HepG2 (cell line): ENCODE measurements around the gene SLC16A3. TPM values are rescaled to one million over a fixed set of nuclear protein-coding genes. Genes with fewer than 3 reads are reported as not detected.

Source experiments
- ADNP ChIP-seq: sonication (generic); formaldehyde crosslinking; IDR thresholded peaks from 2 replicates; pipeline ENCODE4 v1.4.0; 2020; ENCODE audit warnings: missing genetic modification reagents
- ARHGAP35 ChIP-seq: sonication (generic); formaldehyde crosslinking; IDR thresholded peaks from 2 replicates; pipeline ENCODE4 v1.9.0; 2022; ENCODE audit warnings: mild to moderate bottlenecking, inconsistent platforms, moderate library complexity, missing genetic modification reagents, borderline replicate concordance
- ERF ChIP-seq: IDR thresholded peaks from 2 replicates; pipeline ENCODE4 v1.6.1; 2018; ENCODE audit warnings: missing biosample characterization, missing genetic modification reagents
- FOXJ3 ChIP-seq: sonication (generic); formaldehyde crosslinking; IDR thresholded peaks from 2 replicates; pipeline ENCODE4 v1.4.0; 2020; ENCODE audit warnings: missing genetic modification reagents, mild to moderate bottlenecking, borderline replicate concordance
- FOXK1 ChIP-seq: sonication (generic); formaldehyde crosslinking; IDR thresholded peaks from 2 replicates; pipeline ENCODE4 v1.4.0; 2020; ENCODE audit warnings: low read depth, missing genetic modification reagents, borderline replicate concordance
- GABPB1 ChIP-seq: IDR thresholded peaks from 2 replicates; pipeline ENCODE4 v1.6.1; 2016; ENCODE audit warnings: mild to moderate bottlenecking, missing genetic modification reagents, moderate library complexity, missing compliant biosample characterization
- HOXA9 ChIP-seq: sonication (generic); formaldehyde crosslinking; IDR thresholded peaks from 2 replicates; pipeline ENCODE4 v1.8.1; 2022; ENCODE audit warnings: missing genetic modification reagents, mild to moderate bottlenecking, moderate library complexity, borderline replicate concordance
- NFE2L1 ChIP-seq: sonication (generic); formaldehyde crosslinking; IDR thresholded peaks from 2 replicates; pipeline ENCODE4 v1.4.0; 2020; ENCODE audit warnings: missing genetic modification reagents, mild to moderate bottlenecking, borderline replicate concordance
- ONECUT2 ChIP-seq: sonication (generic); formaldehyde crosslinking; IDR thresholded peaks from 2 replicates; pipeline ENCODE4 v1.4.0; 2020; ENCODE audit warnings: missing genetic modification reagents
- PRPF4 ChIP-seq: fragments of 200-400 bp; formaldehyde crosslinking; IDR thresholded peaks from 2 replicates; pipeline ENCODE4 v1.6.1; 2016; ENCODE audit warnings: low read length, low read depth; ENCODE audit not compliant: poor library complexity, severe bottlenecking
- RAD51 ChIP-seq: fragments of 450-650 bp; IDR thresholded peaks from 2 replicates; pipeline ENCODE4 v1.6.1; 2016; ENCODE audit warnings: borderline replicate concordance
- RBM22 ChIP-seq: fragments of 200-400 bp; formaldehyde crosslinking; optimal IDR thresholded peaks from 2 replicates; pipeline ENCODE3; 2017; ENCODE audit warnings: mild to moderate bottlenecking, low read length, moderate library complexity
- RFXANK ChIP-seq: IDR thresholded peaks from 2 replicates; pipeline ENCODE4 v1.6.1; 2016
- SKI ChIP-seq: fragments of 450-650 bp; IDR thresholded peaks from one replicate; pipeline ENCODE4 v1.6.1; 2018; ENCODE audit warnings: mild to moderate bottlenecking; ENCODE audit not compliant: partially characterized antibody
- ZNF124 ChIP-seq: sonication (generic); formaldehyde crosslinking; IDR thresholded peaks from 2 replicates; pipeline ENCODE4 v1.4.0; 2020; ENCODE audit warnings: missing genetic modification reagents
- ZNF550 ChIP-seq: sonication (generic); formaldehyde crosslinking; IDR thresholded peaks from 2 replicates; pipeline ENCODE4 v1.4.0; 2020; ENCODE audit warnings: mild to moderate bottlenecking, missing genetic modification reagents, borderline replicate concordance
- ZNF564 ChIP-seq: sonication (generic); formaldehyde crosslinking; IDR thresholded peaks from 2 replicates; pipeline ENCODE4 v1.8.1; 2023; ENCODE audit warnings: mild to moderate bottlenecking, missing genetic modification reagents
- ZNF598 ChIP-seq: sonication (generic); formaldehyde crosslinking; IDR thresholded peaks from 2 replicates; pipeline ENCODE4 v1.5.1; 2020; ENCODE audit warnings: mild to moderate bottlenecking, missing genetic modification reagents, borderline replicate concordance
- ZNF879 ChIP-seq: sonication (generic); formaldehyde crosslinking; IDR thresholded peaks from 2 replicates; pipeline ENCODE4 v1.8.1; 2023; ENCODE audit warnings: missing genetic modification reagents
- polyA plus RNA-seq, 8 experiments: library from polyadenylated mRNA; depleted of rRNA in 3 of 8; stranded (reverse) in 7 of 8; unstranded in 1 of 8; fragments of >200 nt; fragmentation: Illumina TruSeq in 4 of 8; extraction: Trizol in 4 of 8; gene quantifications; 2 replicates each; pipeline versions ENCODE4 v1.2.1 to v1.2.3, GENCODE V29; 2011 to 2016; ENCODE audit warnings: low read depth in 4 of 8, missing spikeins in 1 of 8, mixed read lengths in 1 of 8; ENCODE audit not compliant: insufficient read depth in 1 of 8
- total RNA-seq, 5 experiments: library from RNA; depleted of rRNA; stranded (reverse); fragments of >200 nt; fragmentation: Illumina TruSeq; extraction: Trizol; gene quantifications; 2 replicates each; pipeline ENCODE4 v1.2.3, GENCODE V29; 2016; ENCODE audit warnings: low read depth in 1 of 5
- TF ChIP-seq, protein P1 (sequence below): sonication (generic); formaldehyde crosslinking; IDR thresholded peaks from 2 replicates; pipeline ENCODE4 v1.4.0; 2020; ENCODE audit warnings: missing genetic modification reagents
- TF ChIP-seq, protein P2 (sequence below): sonication (generic); formaldehyde crosslinking; IDR thresholded peaks from 2 replicates; pipeline ENCODE4 v1.8.1; 2023; ENCODE audit warnings: missing genetic modification reagents, mild to moderate bottlenecking, borderline replicate concordance
- TF ChIP-seq, protein P3 (sequence below): sonication (generic); formaldehyde crosslinking; IDR thresholded peaks from 2 replicates; pipeline ENCODE4 v1.4.0; 2020; ENCODE audit warnings: mild to moderate bottlenecking, missing genetic modification reagents
- TF ChIP-seq, protein P4 (sequence below): sonication (generic); formaldehyde crosslinking; IDR thresholded peaks from 2 replicates; pipeline ENCODE4 v1.4.0; 2020; ENCODE audit warnings: missing genetic modification reagents
- TF ChIP-seq, protein P5 (sequence below): sonication (generic); formaldehyde crosslinking; IDR thresholded peaks from 2 replicates; pipeline ENCODE4 v1.9.0; 2021; ENCODE audit warnings: missing genetic modification reagents, mild to moderate bottlenecking, borderline replicate concordance

SLC16A3 gene
- total and polyA plus RNA-seq, 2 of the 13 experiments (the other 11 are each of a cell fraction or from before 2014, with no cell fraction given) = 242 to 349 TPM

DNA sequence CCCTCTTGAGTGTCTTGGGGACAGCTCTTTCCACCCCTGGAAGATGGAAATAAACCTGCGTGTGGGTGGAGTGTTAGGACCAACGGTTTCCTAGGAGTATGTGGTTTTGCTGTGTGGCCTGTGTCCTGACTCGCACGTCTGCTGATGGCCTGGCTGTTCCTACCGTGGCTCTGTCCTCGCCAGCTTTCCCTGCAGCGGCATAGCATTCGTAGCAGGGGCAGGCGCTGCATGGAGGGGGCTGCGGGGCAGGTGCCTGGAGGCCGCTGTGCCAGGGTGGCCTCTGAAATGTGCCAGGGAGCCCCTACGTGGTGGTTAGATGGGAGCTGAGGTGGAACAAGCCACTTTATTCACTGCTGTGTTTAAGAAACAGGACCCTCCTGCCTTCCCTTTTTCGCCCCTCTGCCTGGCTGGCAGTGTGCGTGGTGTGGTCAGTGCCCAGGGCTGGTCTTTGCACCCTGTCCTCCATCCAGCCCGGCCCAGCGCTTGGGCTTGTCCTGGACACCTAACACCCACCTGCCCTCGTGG is 10.6 kb downstream of the SLC16A3 start (continued):
- TF ChIP-seq SKI = no peak
- TF ChIP-seq ERF (CRISPR knock-in tag) = 0 out of 2 replicates have a peak, but pooled peaks have one; percentile 12
- TF ChIP-seq, protein P1, sequence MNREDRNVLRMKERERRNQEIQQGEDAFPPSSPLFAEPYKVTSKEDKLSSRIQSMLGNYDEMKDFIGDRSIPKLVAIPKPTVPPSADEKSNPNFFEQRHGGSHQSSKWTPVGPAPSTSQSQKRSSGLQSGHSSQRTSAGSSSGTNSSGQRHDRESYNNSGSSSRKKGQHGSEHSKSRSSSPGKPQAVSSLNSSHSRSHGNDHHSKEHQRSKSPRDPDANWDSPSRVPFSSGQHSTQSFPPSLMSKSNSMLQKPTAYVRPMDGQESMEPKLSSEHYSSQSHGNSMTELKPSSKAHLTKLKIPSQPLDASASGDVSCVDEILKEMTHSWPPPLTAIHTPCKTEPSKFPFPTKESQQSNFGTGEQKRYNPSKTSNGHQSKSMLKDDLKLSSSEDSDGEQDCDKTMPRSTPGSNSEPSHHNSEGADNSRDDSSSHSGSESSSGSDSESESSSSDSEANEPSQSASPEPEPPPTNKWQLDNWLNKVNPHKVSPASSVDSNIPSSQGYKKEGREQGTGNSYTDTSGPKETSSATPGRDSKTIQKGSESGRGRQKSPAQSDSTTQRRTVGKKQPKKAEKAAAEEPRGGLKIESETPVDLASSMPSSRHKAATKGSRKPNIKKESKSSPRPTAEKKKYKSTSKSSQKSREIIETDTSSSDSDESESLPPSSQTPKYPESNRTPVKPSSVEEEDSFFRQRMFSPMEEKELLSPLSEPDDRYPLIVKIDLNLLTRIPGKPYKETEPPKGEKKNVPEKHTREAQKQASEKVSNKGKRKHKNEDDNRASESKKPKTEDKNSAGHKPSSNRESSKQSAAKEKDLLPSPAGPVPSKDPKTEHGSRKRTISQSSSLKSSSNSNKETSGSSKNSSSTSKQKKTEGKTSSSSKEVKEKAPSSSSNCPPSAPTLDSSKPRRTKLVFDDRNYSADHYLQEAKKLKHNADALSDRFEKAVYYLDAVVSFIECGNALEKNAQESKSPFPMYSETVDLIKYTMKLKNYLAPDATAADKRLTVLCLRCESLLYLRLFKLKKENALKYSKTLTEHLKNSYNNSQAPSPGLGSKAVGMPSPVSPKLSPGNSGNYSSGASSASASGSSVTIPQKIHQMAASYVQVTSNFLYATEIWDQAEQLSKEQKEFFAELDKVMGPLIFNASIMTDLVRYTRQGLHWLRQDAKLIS (CRISPR knock-in tag) = peak; percentile 3; the same call in 1 of the 2 replicates
- no peak for TF ChIP-seq RFXANK (CRISPR knock-in tag)
- peak; percentile 12 for TF ChIP-seq PRPF4
- 0 out of 2 replicates have a peak, but pooled peaks have one; percentile 62 for TF ChIP-seq ARHGAP35 (CRISPR knock-in tag)
- no peak for TF ChIP-seq ADNP
- no peak for TF ChIP-seq ZNF564
- TF ChIP-seq ZNF124 = 0 out of 2 replicates have a peak, but pooled peaks have one; percentile 10
- TF ChIP-seq, protein P2, sequence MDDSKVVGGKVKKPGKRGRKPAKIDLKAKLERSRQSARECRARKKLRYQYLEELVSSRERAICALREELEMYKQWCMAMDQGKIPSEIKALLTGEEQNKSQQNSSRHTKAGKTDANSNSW (CRISPR knock-in tag) = no peak
- peak; percentile 65; the same call in 1 of the 2 replicates for TF ChIP-seq HOXA9 (CRISPR knock-in tag)
- TF ChIP-seq, protein P3, sequence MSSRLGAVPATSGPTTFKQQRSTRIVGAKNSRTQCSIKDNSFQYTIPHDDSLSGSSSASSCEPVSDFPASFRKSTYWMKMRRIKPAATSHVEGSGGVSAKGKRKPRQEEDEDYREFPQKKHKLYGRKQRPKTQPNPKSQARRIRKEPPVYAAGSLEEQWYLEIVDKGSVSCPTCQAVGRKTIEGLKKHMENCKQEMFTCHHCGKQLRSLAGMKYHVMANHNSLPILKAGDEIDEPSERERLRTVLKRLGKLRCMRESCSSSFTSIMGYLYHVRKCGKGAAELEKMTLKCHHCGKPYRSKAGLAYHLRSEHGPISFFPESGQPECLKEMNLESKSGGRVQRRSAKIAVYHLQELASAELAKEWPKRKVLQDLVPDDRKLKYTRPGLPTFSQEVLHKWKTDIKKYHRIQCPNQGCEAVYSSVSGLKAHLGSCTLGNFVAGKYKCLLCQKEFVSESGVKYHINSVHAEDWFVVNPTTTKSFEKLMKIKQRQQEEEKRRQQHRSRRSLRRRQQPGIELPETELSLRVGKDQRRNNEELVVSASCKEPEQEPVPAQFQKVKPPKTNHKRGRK (CRISPR knock-in tag) = peak; percentile 61; the same call in 1 of the 2 replicates
- no peak for TF ChIP-seq GABPB1
- TF ChIP-seq, protein P4, sequence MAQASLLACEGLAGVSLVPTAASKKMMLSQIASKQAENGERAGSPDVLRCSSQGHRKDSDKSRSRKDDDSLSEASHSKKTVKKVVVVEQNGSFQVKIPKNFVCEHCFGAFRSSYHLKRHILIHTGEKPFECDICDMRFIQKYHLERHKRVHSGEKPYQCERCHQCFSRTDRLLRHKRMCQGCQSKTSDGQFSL = no peak
- TF ChIP-seq ONECUT2 (CRISPR knock-in tag) = no peak
- TF ChIP-seq, protein P5, sequence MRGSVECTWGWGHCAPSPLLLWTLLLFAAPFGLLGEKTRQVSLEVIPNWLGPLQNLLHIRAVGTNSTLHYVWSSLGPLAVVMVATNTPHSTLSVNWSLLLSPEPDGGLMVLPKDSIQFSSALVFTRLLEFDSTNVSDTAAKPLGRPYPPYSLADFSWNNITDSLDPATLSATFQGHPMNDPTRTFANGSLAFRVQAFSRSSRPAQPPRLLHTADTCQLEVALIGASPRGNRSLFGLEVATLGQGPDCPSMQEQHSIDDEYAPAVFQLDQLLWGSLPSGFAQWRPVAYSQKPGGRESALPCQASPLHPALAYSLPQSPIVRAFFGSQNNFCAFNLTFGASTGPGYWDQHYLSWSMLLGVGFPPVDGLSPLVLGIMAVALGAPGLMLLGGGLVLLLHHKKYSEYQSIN = no peak
- TF ChIP-seq ZNF598 = no peak
- TF ChIP-seq RBM22 = peak; percentile 69
- TF ChIP-seq FOXJ3 = no peak
- no peak for TF ChIP-seq ZNF879 (CRISPR knock-in tag)
- no peak for TF ChIP-seq RAD51
- TF ChIP-seq NFE2L1 = 0 out of 2 replicates have a peak, but pooled peaks have one; percentile 20
- no peak for TF ChIP-seq ZNF550 (CRISPR knock-in tag)
- no peak for TF ChIP-seq FOXK1
